ENCODE data around the gene GPR152.
A peak's percentile ranks its signal among the peaks of the same experiment; 100 is the strongest.
"Not testable (repeated sequence)": the region's sequence is repeated elsewhere in the genome, so short reads cannot be mapped to it uniquely, and the experiment has no call there.

Gene GPR152

DNA sequence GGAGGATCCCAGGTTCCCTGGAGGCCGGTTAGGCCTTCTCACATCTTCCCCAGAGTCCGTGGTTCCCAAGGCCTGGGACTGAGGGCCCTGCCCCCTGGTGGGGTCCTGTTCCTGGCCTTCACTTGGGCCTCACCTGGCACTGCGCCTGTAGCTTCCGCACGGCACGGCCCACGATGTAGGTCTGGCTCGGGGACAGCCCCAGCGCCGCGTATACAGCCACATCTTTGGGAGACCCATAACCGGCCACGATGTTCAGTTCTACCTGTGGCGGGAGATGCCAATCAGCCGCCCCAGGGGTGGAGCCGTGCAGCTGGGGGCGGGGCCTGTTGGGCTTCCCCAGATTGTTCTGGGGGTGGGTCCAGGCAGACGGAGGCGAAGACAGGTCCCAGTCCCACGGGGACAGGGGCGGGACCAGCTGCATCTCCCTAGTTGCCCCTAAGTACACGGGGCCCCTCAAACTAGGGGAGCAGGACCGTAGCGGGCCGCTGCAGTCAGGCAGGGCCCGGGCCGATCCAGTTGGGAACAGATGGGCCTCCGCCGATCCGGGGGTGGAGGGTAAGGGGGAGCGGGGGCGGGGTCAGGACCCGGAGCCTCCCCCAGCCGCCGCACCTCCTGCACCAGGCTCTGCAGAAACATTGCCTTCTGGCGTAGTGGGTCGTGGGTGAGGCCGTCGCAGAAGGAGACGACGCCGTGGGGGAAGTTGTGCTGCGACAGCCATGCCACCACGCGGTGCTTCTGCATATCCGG is 40.4 kb upstream of the GPR152 start:
- Histone ChIP-seq H3K9ac (ENCODE audit: low read depth, low read length) (no peak overlapping the region), H3K4me1 (ENCODE audit: insufficient read depth, low read length) (no peaks in the 10 kb centered on the region), H3K36me3 (ENCODE audit: insufficient read depth, low read length) (no peaks in the 10 kb centered on the region; the same call in none of the 2 replicates), H3K9me3 (ENCODE audit: control insufficient read depth, insufficient read depth, low read length) (no peaks in the 10 kb centered on the region)

DNA sequence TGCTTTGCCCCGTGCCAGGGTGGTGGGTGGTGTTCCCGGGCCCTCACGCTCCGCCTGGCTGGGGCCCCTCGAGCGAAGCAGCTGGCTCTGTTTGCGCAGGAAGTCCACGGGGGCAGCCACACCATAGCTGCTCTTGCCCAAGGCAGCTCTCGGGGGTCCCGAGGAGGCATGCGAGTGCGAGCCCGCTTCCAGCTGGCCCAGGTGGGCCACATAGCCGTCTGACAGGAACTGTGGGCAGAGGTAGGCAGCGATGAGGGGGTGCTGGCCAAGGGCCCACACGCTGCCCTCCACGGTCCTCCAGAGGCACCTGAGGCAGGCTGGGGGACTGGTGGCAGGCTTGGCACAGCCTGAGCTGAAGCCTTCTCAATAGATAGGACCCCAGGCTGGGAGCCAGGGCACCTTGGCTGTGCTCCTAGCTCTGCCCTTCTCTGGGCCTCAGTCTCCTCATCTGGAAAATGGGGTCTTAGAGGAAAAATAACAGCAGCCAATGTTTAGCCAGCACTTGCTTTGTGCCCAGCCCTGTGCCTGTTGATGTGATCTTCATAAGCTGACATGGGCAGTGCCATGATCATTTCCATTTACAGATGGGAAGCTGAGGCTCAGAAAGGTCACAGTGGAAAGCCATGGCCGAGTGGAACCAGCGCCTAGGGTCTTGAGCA is 39.7 kb upstream of the GPR152 start:
- H3K36me3 ChIP-seq (ENCODE audit: insufficient read depth, low read length): no peaks in the 10 kb centered on the region; the same call in none of the 2 replicates
- no peak overlapping the region for H3K9ac ChIP-seq (ENCODE audit: low read depth, low read length)
- no peaks in the 10 kb centered on the region for H3K9me3 ChIP-seq (ENCODE audit: control insufficient read depth, insufficient read depth, low read length)
- no peaks in the 10 kb centered on the region for H3K4me1 ChIP-seq (ENCODE audit: insufficient read depth, low read length)

DNA sequence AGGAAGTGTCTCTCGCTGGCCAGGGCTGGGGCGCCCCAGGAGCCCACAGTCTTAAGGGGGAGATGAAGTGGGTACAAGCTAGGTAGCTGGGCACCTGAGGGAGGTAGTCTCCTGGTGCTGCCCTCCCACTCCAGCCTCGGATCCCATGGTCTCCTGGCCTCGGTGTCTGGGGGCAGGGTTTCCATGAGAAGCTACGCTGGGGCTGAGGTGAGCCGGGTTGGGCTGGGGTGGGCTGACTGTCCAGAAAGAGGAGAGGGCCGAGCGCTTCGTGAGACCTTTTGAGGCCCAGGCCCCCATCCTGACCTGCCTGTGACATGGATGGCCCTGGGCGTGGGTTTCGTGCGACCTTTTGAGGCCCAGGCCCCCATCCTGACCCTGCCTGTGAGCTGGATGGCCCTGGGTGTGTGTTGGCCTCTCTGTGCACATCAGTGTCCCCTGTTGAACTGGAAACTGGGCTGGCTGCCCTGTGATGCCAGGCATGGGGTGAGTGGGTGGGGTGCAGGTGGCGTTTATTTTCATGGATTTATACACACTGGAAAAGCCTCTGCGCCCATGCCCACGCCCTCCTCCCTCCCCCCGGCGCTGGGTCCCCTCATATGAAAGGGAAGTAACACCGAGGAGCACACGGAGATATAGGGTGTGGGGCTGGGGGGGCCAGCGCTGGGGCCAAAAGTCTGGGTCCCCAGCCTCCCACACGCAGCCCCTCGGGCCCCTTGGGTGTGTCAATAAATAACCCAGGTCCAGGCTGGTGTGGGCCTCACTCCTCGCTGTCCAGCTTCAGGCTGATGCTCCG is 38.9 kb upstream of the GPR152 start:
- Histone ChIP-seq H3K36me3 (ENCODE audit: insufficient read depth, low read length) (no peaks in the 10 kb centered on the region; the same call in none of the 2 replicates), H3K9me3 (ENCODE audit: control insufficient read depth, insufficient read depth, low read length) (no peaks in the 10 kb centered on the region), H3K9ac (ENCODE audit: low read depth, low read length) (no peak overlapping the region), H3K4me1 (ENCODE audit: insufficient read depth, low read length) (no peaks in the 10 kb centered on the region)

DNA sequence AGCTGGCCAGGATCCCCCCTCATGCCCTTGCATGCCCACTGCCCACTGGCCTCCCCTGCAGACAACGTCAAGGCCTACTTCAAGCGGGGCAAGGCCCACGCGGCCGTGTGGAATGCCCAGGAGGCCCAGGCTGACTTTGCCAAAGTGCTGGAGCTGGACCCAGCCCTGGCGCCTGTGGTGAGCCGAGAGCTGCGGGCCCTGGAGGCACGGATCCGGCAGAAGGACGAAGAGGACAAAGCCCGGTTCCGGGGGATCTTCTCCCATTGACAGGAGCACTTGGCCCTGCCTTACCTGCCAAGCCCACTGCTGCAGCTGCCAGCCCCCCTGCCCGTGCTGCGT is 38.2 kb upstream of the GPR152 start:
- no peaks in the 10 kb centered on the region; the same call in none of the 2 replicates for H3K36me3 ChIP-seq (ENCODE audit: insufficient read depth, low read length)
- H3K9ac ChIP-seq (ENCODE audit: low read depth, low read length): no peak overlapping the region
- H3K9me3 ChIP-seq (ENCODE audit: control insufficient read depth, insufficient read depth, low read length): no peaks in the 10 kb centered on the region
- H3K4me1 ChIP-seq (ENCODE audit: insufficient read depth, low read length): 0 out of 2 replicates have a peak, but pooled peaks cover 3% of the 10 kb centered on the region

DNA sequence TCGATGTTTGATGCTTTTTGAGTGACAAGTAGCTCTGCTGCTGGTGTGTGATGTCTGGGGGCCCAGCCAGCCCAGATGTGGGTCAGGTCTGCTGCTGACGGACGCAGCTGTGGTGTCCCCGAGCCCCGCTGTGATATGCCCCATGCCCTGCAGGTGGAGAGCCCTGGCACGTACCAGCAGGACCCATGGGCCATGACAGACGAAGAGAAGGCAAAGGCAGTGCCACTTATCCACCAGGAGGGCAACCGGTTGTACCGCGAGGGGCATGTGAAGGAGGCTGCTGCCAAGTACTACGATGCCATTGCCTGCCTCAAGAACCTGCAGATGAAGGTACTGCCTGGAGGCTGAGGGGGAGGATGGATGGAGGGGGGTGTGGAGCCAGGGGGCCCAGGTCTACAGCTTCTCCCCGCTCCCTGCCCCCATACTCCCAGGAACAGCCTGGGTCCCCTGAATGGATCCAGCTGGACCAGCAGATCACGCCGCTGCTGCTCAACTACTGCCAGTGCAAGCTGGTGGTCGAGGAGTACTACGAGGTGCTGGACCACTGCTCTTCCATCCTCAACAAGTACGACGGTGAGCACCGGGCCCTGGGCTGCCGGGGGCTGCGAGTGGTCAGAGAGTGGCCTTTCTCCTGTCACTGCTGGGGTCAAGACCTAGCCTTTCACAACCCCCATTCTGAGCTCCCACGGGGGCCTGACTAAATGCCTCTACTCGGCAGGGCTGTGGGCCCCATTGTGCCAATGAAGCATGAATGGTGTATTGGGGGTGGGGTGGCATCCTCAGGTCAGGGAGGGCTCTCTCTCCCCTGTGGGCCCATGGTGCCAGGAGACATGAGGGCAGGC is 37.6 kb upstream of the GPR152 start:
- H3K9ac ChIP-seq (ENCODE audit: low read depth, low read length): no peak overlapping the region
- H3K4me1 ChIP-seq (ENCODE audit: insufficient read depth, low read length): 0 out of 2 replicates have a peak, but pooled peaks cover 3% of the 10 kb centered on the region
- H3K9me3 ChIP-seq (ENCODE audit: control insufficient read depth, insufficient read depth, low read length): no peaks in the 10 kb centered on the region
- H3K36me3 ChIP-seq (ENCODE audit: insufficient read depth, low read length): no peaks in the 10 kb centered on the region

DNA sequence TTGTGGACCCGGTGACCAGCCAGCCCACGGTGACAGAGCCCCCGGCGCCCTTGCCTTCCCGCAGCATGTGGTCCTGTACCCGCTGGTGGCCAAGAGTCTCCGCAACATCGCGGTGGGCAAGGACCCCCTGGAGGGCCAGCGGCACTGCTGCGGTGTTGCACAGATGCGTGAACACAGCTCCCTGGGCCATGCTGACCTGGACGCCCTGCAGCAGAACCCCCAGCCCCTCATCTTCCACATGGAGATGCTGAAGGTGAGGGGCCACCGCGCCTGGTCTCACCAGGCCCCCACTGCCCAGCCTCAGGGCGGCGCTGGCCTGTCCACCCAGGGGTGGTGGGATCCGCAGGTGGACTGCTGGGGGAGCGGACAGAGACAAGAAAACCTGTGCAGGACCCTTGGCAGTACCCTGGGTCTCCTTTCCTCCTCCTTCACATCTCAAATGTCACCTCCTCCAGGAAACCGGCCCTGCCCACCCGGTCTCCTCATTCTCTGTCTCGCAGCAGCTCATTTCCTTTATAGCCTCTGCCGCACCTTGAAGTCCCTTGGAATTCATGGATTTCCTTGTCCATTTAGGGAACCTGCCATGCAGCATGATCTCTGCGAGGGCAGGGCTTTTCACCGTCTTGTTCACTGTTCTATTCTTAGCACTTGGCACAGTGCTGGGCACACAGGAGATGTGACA is 36.8 kb upstream of the GPR152 start:
- Histone ChIP-seq H3K36me3 (ENCODE audit: insufficient read depth, low read length) (no peaks in the 10 kb centered on the region), H3K9me3 (ENCODE audit: control insufficient read depth, insufficient read depth, low read length) (no peaks in the 10 kb centered on the region), H3K4me1 (ENCODE audit: insufficient read depth, low read length) (0 out of 2 replicates have a peak, but pooled peaks cover 3% of the 10 kb centered on the region), H3K9ac (ENCODE audit: low read depth, low read length) (no peak overlapping the region)

DNA sequence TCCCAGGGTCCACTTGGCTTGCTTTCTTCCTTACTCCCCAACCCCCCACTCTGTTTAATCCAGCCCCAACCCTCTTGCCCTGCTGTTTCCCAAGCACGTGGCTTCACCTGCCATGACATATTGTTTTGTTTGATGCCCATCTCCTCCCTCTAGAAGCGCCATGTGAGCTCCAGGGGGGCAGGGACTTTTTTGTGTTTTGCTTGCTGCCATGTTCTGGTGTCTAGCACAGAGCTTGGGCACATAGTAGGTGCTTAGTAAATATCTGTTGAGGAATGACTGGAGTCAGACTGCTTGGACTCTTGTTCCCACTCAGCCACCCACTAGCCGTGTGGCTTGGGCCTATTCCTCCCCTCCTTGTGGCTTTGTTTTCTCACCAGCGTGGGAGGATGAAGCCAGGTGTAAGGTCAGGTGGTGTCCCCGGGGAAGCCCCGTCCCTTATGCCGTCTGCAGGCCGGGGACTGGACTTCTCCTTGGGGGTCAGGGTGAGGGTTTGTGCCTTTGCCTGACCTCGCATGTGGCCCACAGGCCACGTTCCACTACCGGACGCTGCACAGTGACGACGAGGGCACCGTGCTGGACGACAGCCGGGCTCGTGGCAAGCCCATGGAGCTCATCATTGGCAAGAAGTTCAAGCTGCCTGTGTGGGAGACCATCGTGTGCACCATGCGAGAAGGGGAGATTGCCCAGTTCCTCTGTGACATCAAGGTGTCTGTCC is 34.1 kb upstream of the GPR152 start:
- Histone ChIP-seq H3K9ac (ENCODE audit: low read depth, low read length) (no peak overlapping the region), H3K36me3 (ENCODE audit: insufficient read depth, low read length) (no peaks in the 10 kb centered on the region), H3K9me3 (ENCODE audit: control insufficient read depth, insufficient read depth, low read length) (no peaks in the 10 kb centered on the region), H3K4me1 (ENCODE audit: insufficient read depth, low read length) (0 out of 2 replicates have a peak, but pooled peaks cover 3% of the 10 kb centered on the region)

DNA sequence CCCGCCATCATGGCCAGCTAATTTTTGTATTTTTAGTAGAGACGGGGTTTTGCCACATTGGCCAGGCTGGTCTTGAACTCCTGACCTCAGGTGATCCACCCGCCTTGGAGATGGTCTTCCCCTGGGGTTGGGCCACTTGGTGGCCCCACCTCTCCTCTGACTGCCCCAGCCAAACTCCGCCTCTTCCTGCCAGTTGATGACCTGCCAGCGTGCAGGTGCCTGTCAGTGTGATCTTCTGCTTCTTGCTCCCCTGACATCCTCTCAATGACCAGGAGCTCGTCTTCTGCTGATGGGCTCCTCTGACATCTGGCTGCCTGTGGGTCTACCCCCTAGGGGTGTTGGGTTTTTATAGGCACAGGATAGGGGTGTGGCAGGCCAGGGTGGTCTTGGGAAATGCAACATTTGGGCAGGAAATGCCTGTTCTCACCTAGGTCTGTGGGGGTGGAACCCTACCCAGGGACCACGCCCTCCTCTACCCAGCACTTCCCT is 33.4 kb upstream of the GPR152 start:
- not testable (repeated sequence) for H3K9ac ChIP-seq (ENCODE audit: low read depth, low read length); H3K4me1 ChIP-seq (ENCODE audit: insufficient read depth, low read length); H3K9me3 ChIP-seq (ENCODE audit: control insufficient read depth, insufficient read depth, low read length); H3K36me3 ChIP-seq (ENCODE audit: insufficient read depth, low read length)

DNA sequence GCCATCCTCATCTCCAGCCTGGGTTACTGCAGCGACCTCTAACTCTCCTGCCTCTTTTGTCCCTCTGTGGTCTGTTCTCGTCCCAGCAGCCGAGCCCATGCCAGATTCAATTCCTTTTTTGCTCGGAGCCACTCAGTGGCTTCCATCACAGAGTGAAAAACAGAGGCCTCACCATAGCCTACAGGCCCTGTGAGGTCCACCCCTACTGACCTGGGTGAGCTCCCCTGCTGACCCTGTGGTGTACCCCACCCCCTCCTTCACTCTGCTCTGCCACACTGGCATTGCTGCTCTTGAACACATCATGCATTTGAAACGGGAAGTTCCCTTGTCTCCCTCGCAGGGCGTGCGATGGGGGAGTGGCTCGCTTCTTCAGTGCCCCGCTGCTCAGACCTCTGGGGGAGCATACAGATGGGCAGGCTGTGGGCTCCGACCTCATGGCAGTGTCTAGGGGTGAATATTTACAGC is 32.4 kb upstream of the GPR152 start:
- H3K9me3 ChIP-seq (ENCODE audit: control insufficient read depth, insufficient read depth, low read length): no peaks in the 10 kb centered on the region
- H3K9ac ChIP-seq (ENCODE audit: low read depth, low read length): no peak overlapping the region
- 0 out of 2 replicates have a peak, but pooled peaks cover 3% of the 10 kb centered on the region for H3K4me1 ChIP-seq (ENCODE audit: insufficient read depth, low read length)
- no peaks in the 10 kb centered on the region for H3K36me3 ChIP-seq (ENCODE audit: insufficient read depth, low read length)

DNA sequence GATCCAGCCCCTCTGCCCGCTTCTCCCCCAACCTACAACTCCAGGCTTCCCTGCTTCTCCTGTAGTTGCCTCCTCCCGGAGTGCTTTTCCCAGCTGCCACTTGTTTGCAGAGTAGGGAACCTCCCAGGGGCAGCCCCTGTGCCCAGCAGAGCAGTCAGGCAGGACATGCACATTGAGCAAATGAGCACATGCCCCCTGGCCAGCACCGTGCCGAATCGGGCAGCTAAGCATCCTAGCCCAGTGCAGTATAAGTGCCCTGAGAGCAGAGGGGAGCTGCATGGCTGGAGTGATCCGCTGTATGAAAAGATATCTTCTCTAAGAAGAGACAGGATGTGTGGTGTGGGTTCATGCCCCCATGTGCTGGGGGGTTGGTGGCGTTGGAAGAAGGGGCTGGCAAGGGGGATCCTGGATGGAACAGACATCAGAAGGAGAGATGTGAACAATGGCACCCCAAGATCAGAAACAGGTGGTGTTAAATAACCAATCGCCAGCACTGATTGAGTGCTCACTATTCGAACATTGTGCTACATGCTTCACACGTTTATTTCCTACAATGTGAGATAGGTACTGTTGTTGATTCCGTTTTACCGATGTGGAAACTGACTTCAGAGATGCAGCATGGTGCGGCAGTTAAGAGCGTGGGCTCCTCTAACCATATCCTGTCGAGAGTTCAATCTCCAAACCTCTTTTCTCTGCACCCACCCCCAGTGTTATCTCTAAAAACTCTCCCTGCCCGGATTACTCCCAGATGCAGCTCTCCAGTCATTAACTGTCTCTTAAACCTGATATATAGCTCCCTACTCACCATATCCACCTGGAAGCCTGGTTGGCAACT is 31.5 kb upstream of the GPR152 start:
- peak overlapping the region; percentile 29; the same call in 1 of the 2 replicates for H3K9ac ChIP-seq (ENCODE audit: low read depth, low read length)
- H3K9me3 ChIP-seq (ENCODE audit: control insufficient read depth, insufficient read depth, low read length): no peaks in the 10 kb centered on the region
- no peaks in the 10 kb centered on the region for H3K36me3 ChIP-seq (ENCODE audit: insufficient read depth, low read length)
- 0 out of 2 replicates have a peak, but pooled peaks cover 3% of the 10 kb centered on the region for H3K4me1 ChIP-seq (ENCODE audit: insufficient read depth, low read length)

DNA sequence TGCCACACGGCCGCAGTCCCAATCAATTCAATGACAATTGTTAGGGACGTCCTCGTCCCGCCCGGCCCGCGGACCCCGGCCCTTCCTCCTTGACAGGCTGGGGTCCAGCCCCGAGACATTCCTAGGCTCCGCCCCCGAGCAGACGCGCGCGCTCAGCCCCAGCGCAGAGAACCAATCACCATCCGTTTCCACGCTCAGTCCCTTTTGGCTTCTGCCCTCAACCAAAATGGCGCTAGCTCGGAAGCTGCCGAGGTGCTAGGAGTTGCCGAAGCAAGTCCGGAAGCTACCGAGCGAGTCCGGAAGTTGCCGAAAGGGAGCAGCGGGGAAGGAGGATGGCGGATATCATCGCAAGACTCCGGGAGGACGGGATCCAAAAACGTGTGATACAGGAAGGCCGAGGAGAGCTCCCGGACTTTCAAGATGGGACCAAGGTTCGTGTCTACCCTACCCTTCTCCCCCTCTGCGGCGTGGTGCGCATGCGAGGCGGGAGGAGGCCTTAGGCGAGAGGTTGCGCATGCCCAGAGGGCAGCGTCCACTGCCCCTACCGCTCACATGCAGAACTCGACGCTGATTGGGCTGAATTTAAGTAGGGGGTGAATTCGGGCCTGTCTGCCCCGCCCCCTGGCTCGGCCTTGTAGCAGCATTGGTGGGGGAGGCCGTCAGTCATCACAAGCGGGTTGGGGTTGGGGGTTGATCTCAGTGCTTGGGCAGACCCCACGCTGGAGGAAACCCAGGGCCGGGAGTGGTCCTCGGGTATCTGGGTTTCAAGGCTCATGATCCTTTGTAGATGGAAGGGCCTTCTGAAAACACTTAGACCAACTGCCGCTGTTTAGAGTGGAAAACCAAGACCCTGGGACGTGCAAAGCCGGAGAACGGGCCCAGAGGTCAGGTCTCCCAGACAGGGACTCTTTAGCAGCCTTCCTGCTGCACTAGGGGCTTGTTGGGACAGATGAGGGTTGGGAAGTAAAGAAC is 30.6 kb upstream of the GPR152 start, which contains the start of gene AIP:
TSS of gene AIP (plus strand) at position 200 of the 972 bp plus-strand sequence. CDS start at position 333, 133 bp downstream.
- no peaks in the 10 kb centered on the region for H3K36me3 ChIP-seq (ENCODE audit: insufficient read depth, low read length)
- no peaks in the 10 kb centered on the region for H3K9me3 ChIP-seq (ENCODE audit: control insufficient read depth, insufficient read depth, low read length)
- H3K4me1 ChIP-seq (ENCODE audit: insufficient read depth, low read length): 0 out of 2 replicates have a peak, but pooled peaks cover 3% of the 10 kb centered on the region

More for the DNA sequence above, 30.6 kb upstream of the GPR152 start, which contains the start of gene AIP:
- H3K9ac ChIP-seq (ENCODE audit: low read depth, low read length): peak within 1 kb of the TSS; percentile 84

Data from ES-I3 (cell line).